Effector CD4-positive, alpha-beta T cell (primary cell): ENCODE results near the gene MCM5.
"Not testable (repeated sequence)": the region's sequence is repeated elsewhere in the genome, so short reads cannot be mapped to it uniquely, and the experiment has no call there.

Experiments used
- DNase-seq: peaks from one replicate; pipeline ENCODE4 v3.0.0-alpha.2; 2020

MCM5 gene

DNA sequence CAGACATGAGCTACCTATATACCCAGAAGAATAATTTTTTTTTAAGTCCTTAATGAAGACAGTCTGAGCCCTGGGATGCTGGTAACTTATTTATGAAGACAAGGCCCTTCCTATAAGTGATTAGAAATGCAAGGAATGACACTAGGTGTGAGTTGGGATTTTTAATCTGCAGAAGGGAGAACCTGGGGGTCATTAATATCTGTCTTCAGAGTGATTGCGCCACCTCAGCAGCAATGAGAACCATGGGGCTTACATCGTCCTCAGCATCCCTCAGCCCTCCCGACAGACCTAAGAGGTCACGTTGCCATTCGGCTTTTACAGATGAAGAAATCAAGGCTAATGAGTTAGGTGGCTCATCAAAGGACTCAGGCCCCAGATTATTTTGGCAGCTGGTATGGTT, 55.6 kb downstream of the MCM5 start:
- DNase-seq = no peak

DNA sequence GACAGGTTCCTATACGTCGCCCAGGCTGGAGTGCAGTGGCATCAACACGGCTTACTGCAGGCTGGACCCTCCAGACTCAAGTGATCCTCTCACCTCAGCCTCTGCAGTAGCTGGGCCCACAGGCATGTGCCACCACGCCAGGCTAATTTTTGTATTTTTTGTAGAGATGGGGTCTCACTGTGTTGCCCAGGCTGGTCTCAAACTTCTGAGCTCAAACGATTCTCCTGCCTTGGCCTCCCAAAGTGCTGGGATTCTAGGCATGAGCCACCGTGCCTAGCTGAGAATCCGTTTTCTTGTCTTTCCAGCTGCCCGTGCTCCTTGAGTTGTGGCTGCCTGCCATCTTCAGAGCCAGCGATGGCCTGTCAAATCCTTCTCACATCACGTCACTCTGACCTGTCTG, 56.8 kb downstream of the MCM5 start:
- DNase-seq = no peak

DNA sequence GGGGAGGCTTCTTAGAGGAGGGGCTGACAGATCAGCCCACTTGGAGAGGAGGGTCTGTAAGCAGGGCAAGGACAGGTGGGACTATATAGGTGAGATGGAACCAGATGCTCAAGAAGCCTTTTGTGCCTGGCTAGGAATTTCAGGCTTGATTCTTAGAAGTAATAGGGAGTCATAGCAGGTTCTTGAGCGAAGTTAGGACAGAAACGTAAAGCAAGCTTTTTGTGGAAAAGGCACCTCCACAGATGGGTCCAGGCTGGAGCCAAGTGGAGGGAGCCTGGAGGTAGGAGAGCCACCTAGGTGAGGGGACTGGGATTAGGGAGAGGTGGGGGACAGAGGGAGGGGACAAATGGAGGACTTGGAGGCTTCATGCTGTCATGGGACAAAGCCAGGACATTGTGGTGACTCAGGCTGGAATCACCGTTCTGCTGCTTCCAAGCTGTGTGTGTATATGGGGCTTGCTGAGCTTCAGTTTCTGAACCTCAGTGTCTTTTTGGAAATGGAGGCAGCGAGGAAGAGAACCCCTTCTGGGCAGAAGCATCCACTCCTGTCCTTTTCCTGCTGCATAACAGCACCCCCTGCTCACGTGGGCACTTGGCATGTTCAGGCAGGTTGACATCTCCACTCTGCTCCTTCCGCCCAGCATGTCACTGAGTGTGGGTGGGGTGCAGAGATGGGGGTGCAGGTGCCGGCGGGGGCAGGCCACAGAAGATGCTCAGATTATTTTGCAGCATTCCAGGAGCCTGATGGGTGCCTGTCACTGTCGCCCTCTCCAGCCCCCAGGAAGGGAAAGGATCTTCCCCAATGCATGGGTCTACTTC, 58.0 kb downstream of the MCM5 start:
- DNase-seq = no peak

DNA sequence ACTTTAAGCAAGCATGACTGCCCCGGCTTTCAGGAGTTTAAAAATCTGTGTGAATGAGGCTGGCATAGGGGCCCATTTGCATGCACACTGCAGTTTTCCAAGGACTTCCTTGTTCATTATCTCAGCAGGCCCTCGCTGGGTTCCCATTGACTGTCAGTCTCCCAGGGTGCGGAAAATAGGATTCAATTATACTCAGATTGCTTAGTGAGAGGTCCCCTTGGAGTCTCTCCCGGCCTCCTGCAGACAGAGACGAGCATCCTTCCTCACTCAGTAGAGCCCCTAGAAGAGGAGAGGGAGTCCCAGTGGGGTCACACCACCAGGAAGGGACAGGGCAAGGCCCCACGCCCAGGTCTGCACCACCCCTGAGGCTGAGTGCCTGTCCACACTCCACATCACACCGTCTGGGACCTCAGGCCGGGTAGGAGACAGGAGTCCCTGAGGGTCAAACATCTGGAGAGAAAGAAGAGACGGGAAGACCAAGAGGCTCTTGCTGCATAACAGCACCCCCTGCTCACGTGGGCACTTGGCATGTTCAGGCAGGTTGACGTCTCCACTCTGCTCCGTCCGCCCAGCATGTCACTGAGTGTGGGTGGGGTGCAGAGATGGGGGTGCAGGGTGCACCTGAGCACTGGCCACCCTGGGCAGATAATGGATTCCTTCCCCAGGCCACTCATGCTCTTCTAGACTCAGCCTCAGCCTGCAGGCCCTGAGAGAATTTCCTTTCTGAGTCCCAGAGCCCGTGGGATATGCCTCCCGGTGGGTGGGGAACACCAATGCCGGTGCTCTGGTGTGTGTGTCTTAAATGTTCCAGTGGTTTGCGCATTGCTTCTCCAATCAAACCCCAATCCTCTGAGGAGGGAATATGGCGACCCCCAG, 58.8 kb downstream of the MCM5 start:
- DNase-seq = no peak

DNA sequence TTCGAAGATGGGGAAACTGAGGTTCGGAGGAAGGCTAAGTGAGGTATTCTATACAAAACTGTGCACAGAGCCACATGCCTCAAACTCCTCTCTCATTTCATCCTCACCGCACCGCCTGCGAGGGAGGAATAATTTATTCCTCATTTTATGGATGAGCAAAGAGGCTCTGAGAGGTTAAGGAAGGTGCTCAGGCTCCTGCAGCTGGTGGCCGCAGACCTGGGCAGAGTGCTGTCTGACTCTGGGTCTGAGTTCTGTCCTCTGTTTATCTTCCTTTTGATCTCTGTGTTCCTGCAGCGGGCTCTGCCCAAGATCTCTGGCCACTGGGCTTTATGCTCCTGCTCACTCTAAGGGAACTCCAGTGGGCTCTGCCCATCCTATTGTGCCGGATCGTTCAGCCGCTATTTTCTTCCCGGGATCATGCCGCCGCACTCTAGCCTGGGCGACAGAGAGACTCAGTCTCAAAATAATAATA, 59.5 kb downstream of the MCM5 start:
- no peak for DNase-seq

DNA sequence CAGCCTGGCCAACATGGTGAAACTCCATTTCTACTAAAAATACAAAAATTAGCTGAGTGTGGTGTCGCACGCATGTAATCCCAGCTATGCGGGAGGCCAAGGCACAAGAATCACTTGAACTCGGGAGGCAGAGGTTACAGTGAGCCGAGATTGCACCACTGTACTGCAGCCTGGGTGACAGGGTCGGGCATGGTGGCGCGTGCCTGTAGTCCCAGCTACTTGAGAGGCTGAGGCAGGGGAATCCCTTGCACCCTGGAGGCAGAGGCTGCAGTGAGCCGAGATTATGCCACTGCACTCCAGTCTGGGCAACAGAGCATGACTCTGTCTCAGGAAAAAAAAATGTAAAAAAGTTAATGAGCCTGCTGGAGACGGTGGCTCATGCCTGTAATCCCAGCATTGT, 60.0 kb downstream of the MCM5 start:
- not testable (repeated sequence) for DNase-seq

DNA sequence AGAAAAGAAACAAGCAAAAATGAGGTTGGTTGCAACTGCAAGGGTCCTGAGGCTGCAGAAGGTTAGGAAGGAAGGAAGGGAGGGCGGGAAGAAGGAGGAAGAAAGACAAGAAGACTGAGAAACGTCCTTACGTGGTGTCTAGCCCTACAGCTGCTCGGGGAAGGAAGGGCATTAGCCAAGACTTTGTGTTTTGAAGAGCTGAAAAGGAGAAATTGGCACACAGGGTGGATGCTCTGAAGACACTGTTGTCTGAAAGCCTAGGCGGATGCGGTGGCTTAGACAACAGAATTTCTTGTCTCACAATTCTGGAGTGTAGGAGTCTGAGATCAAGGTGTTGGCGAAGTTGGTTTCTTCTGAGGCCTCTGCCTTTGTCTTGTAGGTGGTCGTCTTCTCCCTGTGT, 60.7 kb downstream of the MCM5 start:
- DNase-seq = no peak

DNA sequence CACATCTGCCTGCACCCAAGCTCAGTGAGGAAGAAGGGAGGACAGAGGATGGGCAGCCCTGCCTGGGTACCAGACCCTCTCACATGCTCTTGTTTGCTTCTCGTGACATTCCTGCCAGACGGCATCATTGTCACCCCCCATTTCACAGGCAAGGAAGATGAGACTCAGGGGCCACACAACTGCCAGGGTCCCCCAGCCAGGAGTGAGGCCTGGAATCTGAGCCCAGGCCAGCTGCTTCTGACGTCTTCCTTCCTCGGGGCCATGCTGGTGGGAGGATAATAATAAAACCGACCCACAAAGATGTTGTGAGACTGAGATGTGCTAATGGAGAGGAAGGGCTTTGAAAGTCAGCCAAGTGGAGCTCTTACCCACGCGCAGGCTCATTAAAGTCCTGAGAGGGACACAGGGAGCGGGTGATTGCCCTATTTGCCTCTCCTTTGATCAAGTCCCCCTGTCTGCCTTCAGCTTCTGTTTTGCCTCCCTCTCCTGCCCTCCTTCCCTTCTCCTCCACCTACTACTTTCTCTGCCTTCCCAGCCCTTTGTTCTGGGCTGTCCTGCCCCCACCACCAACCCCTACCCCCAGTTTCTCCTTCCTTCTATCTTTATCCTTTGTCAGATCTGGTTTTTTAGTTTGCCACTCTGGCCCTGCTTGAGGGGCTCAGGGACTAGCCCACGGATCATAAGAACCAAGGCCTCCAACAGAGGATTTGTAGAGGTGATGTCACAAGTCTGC, 62.7 kb downstream of the MCM5 start:
- DNase-seq = no peak

DNA sequence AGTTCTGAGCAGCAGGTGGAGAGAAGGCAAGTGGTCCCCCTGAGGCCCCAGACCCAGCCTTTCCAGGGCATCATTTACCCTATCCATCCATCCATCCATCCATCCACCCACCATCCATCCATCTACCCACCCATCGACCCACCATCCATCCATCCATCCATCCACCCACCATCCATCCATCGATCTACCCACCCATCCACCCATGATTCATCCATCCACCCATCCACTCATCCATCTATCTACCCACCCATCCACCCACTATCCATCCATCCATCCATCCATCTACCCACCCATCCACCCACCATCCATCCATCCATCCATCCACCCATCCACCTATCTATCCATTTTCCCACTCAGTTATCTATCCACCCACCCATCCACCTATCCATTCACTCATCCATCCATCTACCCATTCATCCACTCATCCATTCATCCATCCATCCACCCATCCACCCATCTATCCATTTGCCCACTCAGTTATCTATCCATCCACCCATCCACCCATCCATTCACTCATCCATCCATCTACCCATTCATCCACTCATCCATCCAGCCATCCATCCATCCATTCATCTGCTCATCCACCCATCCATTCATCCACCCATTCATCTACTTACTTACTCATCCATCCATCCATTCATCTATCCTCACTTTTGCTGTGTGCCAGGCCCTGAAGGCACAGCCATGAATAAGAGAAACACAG, 63.4 kb downstream of the MCM5 start:
- no peak for DNase-seq

DNA sequence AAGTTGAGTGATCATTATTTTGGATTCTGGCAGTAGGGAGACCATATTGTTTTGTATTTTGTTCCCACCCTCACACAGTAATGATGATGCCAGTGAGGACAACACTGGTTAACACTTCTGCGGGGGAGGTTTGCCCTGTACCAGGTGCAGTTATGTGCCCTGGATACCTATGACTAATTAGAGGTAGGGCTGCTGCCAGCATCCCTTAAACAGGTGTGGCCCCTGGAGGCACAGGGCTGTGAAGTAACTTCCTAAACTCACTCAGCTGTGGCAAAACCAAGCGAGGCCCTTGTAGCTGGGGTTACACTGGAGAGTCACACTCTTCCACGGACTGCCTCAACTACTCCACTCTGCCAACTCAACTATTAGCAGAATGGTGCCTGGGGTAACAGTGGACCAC, 64.5 kb downstream of the MCM5 start:
- no peak for DNase-seq

DNA sequence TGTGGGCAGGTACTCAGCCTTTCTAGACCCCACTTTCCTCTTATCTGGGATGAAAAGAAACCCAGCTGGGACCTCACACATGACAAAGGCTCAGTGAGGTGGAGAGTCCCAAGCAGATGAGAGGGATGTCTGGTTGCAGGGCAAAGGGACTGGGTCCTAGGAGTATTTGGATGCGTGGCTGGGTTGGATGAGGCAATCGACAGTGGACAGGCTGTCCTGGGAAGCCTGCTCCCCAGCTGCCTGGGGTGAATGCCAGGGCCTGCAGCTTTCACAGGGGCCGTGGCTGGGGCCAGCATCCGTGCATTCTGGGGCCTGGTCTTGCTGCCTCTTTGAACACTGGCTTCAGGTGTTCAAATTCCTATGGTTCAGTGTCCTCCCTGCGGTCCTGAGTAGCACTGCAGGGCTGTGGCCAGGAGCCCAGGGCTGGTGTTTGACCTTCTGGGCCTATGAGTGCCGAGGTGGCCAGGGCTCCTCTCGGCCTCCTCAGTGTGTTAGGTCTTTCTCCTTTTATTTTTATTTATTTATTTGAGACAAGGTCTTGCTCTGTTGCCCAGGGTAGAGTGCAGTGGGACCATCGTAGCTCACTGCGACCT, 65.3 kb downstream of the MCM5 start:
- DNase-seq = no peak

DNA sequence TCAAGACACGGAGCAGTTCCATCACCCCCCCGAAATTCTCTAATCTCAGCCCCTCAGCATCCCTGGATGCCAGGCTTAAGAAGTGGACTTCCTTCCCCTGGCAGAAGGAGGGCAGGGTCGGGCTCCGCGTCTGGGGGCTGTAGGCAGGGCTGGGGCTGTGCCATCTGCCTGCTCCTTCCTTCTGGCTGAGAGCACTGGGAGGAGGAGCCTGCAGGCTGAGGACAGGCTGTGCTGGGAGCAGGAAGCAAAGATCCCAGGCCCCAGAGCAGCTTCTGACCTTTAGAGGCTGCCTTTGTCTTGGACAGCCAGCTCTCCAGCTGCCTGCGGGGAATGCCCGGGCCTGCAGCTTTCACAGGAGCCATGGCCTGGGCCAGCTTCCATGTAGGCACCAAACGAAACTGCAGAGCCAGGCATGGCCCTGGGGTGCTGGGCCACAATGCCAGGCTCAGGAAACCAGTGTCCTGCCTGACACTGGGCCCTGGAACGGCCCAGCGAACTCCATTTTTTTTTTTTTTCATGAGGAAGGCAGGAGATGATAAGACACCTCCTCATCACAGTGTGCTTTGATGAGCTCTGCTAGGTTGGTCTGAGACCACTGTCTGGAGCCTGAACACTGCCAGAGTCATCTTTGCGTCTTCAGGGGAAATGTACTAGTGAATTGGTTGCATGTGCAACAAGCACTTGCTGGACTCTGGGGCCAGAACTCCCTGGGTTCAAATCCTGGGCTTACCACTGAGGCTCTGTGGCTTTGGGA, 67.9 kb downstream of the MCM5 start:
- DNase-seq = no peak

DNA sequence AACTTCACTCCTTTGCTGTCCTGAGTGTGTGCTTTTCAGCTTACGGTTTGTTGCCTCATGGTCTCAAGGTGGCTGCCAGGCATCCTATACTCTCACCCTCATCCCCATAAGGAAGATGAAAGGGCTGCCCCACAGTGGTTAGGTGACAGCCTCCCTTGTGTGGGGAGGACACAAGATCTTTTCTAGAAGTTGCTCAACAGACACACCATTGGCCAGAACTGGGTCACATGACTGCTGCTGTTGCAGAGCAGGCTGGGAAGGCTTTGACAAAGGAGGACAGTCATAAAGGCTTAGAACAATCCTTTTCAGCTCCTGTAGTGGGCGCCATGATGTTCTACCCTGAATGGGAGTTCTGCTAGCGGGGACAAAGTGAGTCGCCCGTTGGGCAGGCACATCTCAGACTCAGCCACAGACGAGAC, 71.0 kb downstream of the MCM5 start:
- DNase-seq = no peak

DNA sequence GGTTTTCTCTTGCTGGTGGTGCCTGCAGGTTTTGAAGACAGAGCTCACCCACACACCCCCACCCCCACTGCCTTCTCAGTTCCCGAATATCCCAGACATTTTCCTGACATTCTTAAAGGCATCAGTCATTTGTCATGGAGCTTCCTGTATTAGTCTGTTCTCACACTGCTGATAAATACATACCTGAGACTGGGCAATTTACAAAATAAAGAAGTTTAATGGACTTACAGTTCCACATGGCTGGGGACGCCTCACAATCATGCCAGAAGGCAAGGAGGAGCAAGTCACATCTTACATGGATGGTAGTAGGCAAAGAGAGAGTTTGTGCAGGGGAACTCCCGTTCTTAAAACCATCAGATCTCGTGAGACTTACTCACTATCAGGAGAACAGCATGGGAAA, 71.6 kb downstream of the MCM5 start:
- not testable (repeated sequence) for DNase-seq

DNA sequence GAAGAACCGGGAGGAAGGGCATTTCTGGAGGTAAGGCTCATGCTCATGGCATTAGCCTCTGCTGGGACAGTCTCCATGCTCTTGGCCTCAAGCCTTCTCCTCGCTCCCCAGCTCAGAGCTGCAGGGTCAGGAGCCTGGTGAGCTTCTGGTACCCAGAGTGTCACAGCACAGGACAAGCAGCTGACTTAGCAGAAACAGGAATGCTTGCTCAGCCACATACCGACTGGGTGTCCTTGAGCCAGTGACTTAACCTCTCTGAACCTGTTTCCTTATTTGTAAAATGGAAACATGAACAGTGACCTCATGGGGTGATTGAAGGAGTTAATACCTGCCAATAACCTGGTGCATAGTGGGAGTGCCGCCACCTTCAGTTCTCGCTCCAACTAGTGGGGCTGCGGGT, 72.5 kb downstream of the MCM5 start:
- DNase-seq = no peak

DNA sequence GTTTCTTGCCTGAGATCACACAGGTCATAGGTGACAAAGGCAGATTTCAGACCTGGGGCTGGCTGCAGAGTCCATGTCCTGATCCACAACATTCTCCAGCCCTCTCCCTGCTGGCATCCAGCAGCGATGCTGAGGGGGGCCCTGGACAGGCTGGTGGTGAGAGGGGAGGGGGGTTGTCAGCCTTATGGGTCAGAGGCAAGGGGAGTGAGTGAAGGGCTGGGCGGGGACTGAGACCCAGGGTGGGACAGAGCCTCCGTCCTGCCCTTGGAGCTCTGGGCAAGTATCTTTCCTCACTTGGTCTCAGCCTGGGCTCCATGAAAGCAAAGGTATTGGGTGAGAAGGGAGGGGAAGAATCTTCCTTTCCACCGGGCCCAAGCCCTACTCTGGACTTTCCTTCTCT, 74.0 kb downstream of the MCM5 start:
- no peak for DNase-seq
